GM23248 (cell line): ENCODE results near the gene SNX13.

Experiments used
- EZH2 ChIP-seq: fragments of 200-600 bp; sonication (generic); IDR thresholded peaks from 2 replicates; pipeline ENCODE4 v1.6.1; 2018; ENCODE audit warnings: antibody characterized with exemption, mild to moderate bottlenecking; ENCODE audit not compliant: insufficient read depth, poor library complexity, severe bottlenecking
- EZH2phosphoT487 ChIP-seq: fragments of 200-600 bp; sonication (generic); IDR thresholded peaks from 2 replicates; pipeline ENCODE4 v1.6.1; 2018; ENCODE audit warnings: antibody characterized with exemption, moderate library complexity, mild to moderate bottlenecking, low read depth; ENCODE audit not compliant: insufficient read depth

DNA sequence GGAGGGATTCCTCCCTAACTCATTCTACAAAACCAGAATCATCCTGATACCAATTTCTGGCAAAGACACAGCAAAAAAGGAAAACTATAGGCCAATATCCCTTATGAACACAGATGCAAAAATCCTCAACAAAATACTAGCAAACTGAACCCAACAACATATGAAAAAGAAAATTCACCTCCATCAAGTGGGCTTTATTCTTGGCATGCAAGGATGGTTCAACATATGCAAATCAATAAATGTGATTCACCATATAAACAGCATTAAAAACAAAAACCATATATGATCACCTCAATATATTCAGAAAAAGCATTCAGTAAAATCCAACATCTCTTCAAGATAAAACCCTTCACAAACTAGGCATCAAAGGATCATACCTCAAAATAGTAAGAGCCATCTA lies 23.5 kb downstream of the SNX13 start:
- no peak for TF ChIP-seq EZH2phosphoT487
- TF ChIP-seq EZH2: no peak
